ENCODE results near the gene KDELR3.

GRCh38 chr22:38510416-38510970, 42.6 kb downstream of the KDELR3 start:
- TF ChIP-seq CTCF (conservative IDR thresholded peaks at IDR 0.05 in 1 of 2, IDR thresholded peaks at IDR 0.05 in 1 of 2; ENCODE audit: extremely low read depth in 1 of 2, insufficient read depth in 1 of 2, low read depth in 1 of 2, low read length in 2 of 2) (no peak), EZH2 (IDR thresholded peaks at IDR 0.05; ENCODE audit: borderline replicate concordance, low read length) (no peak)

Data from mammary epithelial cell (primary cell).